ENCODE data around the gene MAN1C1. TPM values are rescaled to one million over a fixed set of nuclear protein-coding genes. Genes with fewer than 3 reads are reported as not detected.

The MAN1C1 gene
- total and polyA plus RNA-seq, 10 of the 15 experiments (the other 5 are each of a cell fraction or from before 2014, with no cell fraction given), result 0.12 to 0.56 (median 0.22) TPM; not detected in 3

DNA sequence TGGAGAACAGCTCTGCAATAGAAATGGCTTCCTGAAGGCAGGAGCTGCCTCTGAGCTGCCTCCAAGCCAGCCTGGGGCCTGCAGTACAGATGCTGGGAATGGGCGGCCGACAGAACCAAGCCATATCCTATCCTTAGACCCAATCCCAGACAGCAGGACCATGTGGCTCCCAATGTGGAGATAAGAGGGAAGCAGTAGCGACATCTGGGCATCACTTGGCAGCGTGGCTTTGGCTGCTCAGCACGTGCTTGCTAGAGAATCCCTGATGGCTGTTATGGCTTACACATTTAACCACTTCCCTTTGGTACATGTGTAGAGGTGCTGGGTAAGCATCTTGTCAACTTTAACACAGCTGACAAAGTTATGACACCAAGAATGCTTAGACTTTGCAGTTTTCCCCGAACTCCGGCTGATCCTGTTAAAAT lies 87.7 kb downstream of the MAN1C1 start:
- no peak overlapping the region for H3K9ac ChIP-seq (ENCODE audit: control insufficient read depth, insufficient read depth, low read length)
- H3K27me3 ChIP-seq (replicated peaks in 1 of 2; ENCODE audit: control insufficient read depth in 2 of 2, insufficient read depth in 2 of 2, low read length in 1 of 2), result peaks cover 6 to 11% of the 10 kb centered on the region in 2 experiments
- H3K79me2 ChIP-seq (ENCODE audit: control insufficient read depth, insufficient read depth, low read length), result no peaks in the 10 kb centered on the region
- ChIA-PET CTCF (no interaction called here), RAD21 (ENCODE audit: unreplicated experiment) (no interaction called here), POLR2A (no interaction called here), SMC1A (ENCODE audit: uncharacterized antibody, unreplicated experiment) (no interaction called here)
- H3K27ac ChIP-seq (ENCODE audit: control insufficient read depth, insufficient read depth), result no peak overlapping the region
- H3K36me3 ChIP-seq (ENCODE audit: control insufficient read depth in 2 of 2, insufficient read depth in 2 of 2, low read length in 1 of 2), result no peaks in the 10 kb centered on the region
- H3K4me3 ChIP-seq, result no peak overlapping the region
- H2AFZ ChIP-seq (ENCODE audit: control insufficient read depth, low read depth, low read length), result no peak overlapping the region
- DNase-seq (ENCODE audit: low read depth, low spot score) (no peak), ATAC-seq (0 out of 3 replicates have a peak, but pooled peaks have one; percentile 31), FAIRE-seq (no peak)
- no peaks in the 10 kb centered on the region for H3K9me3 ChIP-seq (replicated peaks; ENCODE audit: control insufficient read depth, insufficient read depth, low read length)
- H3K4me1 ChIP-seq (ENCODE audit: control insufficient read depth, insufficient read depth, low read length), result no peaks in the 10 kb centered on the region
- WGBS (ENCODE audit: insufficient coverage, insufficient replicate concordance, low lambda C conversion rate, missing lambda C conversion rate), result 37% methylated on average over 7 of the region's 7 CpGs
- no peaks in the 10 kb centered on the region; the same call in 1 of the 2 replicates for H4K20me1 ChIP-seq (ENCODE audit: control insufficient read depth, insufficient read depth)
- H3K4me2 ChIP-seq (ENCODE audit: control insufficient read depth, insufficient read depth), result no peak overlapping the region
- intact Hi-C loops (cut with micrococcal nuclease; ENCODE audit: unreplicated experiment), result no loop called here
- in situ Hi-C loops (cut with MboI), result no loop called here
- no TSS peak for BruUV-seq (replicated peaks)
- TF ChIP-seq, protein P1, sequence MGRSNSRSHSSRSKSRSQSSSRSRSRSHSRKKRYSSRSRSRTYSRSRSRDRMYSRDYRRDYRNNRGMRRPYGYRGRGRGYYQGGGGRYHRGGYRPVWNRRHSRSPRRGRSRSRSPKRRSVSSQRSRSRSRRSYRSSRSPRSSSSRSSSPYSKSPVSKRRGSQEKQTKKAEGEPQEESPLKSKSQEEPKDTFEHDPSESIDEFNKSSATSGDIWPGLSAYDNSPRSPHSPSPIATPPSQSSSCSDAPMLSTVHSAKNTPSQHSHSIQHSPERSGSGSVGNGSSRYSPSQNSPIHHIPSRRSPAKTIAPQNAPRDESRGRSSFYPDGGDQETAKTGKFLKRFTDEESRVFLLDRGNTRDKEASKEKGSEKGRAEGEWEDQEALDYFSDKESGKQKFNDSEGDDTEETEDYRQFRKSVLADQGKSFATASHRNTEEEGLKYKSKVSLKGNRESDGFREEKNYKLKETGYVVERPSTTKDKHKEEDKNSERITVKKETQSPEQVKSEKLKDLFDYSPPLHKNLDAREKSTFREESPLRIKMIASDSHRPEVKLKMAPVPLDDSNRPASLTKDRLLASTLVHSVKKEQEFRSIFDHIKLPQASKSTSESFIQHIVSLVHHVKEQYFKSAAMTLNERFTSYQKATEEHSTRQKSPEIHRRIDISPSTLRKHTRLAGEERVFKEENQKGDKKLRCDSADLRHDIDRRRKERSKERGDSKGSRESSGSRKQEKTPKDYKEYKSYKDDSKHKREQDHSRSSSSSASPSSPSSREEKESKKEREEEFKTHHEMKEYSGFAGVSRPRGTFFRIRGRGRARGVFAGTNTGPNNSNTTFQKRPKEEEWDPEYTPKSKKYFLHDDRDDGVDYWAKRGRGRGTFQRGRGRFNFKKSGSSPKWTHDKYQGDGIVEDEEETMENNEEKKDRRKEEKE (IDR thresholded peaks at IDR 0.05), result no peak
- TF ChIP-seq, protein P2, sequence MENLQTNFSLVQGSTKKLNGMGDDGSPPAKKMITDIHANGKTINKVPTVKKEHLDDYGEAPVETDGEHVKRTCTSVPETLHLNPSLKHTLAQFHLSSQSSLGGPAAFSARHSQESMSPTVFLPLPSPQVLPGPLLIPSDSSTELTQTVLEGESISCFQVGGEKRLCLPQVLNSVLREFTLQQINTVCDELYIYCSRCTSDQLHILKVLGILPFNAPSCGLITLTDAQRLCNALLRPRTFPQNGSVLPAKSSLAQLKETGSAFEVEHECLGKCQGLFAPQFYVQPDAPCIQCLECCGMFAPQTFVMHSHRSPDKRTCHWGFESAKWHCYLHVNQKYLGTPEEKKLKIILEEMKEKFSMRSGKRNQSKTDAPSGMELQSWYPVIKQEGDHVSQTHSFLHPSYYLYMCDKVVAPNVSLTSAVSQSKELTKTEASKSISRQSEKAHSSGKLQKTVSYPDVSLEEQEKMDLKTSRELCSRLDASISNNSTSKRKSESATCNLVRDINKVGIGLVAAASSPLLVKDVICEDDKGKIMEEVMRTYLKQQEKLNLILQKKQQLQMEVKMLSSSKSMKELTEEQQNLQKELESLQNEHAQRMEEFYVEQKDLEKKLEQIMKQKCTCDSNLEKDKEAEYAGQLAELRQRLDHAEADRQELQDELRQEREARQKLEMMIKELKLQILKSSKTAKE (IDR thresholded peaks at IDR 0.05; ENCODE audit: low read depth, poor library complexity, severe bottlenecking), result no peak
- TF ChIP-seq TAF1 (IDR thresholded peaks at IDR 0.05; ENCODE audit: borderline replicate concordance, low read depth, low read length), result no peak
- no peak for TF ChIP-seq SP1 (IDR thresholded peaks at IDR 0.05; ENCODE audit: low read depth, low read length)
- no peak; the same call in 1 of the 2 replicates for TF ChIP-seq SPI1 (IDR thresholded peaks at IDR 0.05; ENCODE audit: borderline replicate concordance, insufficient read depth, low read depth, low read length)
- no peak for TF ChIP-seq SIN3A (IDR thresholded peaks at IDR 0.05; ENCODE audit: low read depth, low read length)
- TF ChIP-seq, protein P3, sequence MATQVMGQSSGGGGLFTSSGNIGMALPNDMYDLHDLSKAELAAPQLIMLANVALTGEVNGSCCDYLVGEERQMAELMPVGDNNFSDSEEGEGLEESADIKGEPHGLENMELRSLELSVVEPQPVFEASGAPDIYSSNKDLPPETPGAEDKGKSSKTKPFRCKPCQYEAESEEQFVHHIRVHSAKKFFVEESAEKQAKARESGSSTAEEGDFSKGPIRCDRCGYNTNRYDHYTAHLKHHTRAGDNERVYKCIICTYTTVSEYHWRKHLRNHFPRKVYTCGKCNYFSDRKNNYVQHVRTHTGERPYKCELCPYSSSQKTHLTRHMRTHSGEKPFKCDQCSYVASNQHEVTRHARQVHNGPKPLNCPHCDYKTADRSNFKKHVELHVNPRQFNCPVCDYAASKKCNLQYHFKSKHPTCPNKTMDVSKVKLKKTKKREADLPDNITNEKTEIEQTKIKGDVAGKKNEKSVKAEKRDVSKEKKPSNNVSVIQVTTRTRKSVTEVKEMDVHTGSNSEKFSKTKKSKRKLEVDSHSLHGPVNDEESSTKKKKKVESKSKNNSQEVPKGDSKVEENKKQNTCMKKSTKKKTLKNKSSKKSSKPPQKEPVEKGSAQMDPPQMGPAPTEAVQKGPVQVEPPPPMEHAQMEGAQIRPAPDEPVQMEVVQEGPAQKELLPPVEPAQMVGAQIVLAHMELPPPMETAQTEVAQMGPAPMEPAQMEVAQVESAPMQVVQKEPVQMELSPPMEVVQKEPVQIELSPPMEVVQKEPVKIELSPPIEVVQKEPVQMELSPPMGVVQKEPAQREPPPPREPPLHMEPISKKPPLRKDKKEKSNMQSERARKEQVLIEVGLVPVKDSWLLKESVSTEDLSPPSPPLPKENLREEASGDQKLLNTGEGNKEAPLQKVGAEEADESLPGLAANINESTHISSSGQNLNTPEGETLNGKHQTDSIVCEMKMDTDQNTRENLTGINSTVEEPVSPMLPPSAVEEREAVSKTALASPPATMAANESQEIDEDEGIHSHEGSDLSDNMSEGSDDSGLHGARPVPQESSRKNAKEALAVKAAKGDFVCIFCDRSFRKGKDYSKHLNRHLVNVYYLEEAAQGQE (IDR thresholded peaks at IDR 0.05; ENCODE audit: low read depth, low read length), result no peak
- no peak for TF ChIP-seq SIX5 (IDR thresholded peaks at IDR 0.05; ENCODE audit: low read depth, low read length, severe bottlenecking)
- no peak for TF ChIP-seq NR2C2 (IDR thresholded peaks at IDR 0.05; ENCODE audit: borderline replicate concordance, control insufficient read depth, insufficient read length, low read depth)
- TF ChIP-seq, protein P4, sequence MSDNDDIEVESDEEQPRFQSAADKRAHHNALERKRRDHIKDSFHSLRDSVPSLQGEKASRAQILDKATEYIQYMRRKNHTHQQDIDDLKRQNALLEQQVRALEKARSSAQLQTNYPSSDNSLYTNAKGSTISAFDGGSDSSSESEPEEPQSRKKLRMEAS (IDR thresholded peaks at IDR 0.05; ENCODE audit: low read depth, low read length), result peak; percentile 40; the same call in 1 of the 2 replicates
- no peak for TF ChIP-seq POLR2AphosphoS5 (IDR thresholded peaks at IDR 0.05; ENCODE audit: low read length)

Data from GM12878 (cell line).